Breast epithelium (tissue), 4 donors: ENCODE measurements around the gene PRKN. TPM values are rescaled to one million over a fixed set of nuclear protein-coding genes. Genes with fewer than 3 reads are reported as not detected.

Experiments
- DNase-seq, 2 donors: peaks; one replicate each; pipeline ENCODE4 v3.0.0-alpha.2; 2019; ENCODE audit warnings: low spot score in 2 of 2
- H3K27ac ChIP-seq, 2 donors: fragments of 200-600 bp; sonication (generic) in 1 of 2; one replicate each; pipeline ENCODE4 v1.5.1; 2016 to 2019; ENCODE audit warnings: mild to moderate bottlenecking in 1 of 2
- H3K27me3 ChIP-seq, 2 donors: fragments of 200-600 bp; sonication (generic) in 1 of 2; one replicate each; pipeline versions ENCODE4 v1.5.1 to v1.6.0; 2017 to 2019; ENCODE audit warnings: control low read depth in 1 of 2, mild to moderate bottlenecking in 1 of 2
- H3K36me3 ChIP-seq: fragments of 200-600 bp; one replicate; pipeline ENCODE4 v1.5.1; 2019
- H3K4me1 ChIP-seq, 2 donors: fragments of 200-600 bp; sonication (generic); one replicate each; pipeline ENCODE4 v1.5.1; 2016 to 2019; ENCODE audit warnings: control low read depth in 1 of 2
- H3K4me3 ChIP-seq, 3 donors: fragments of 200-600 bp; sonication (generic); 1 replicate in 2 of 3; 2 replicates in 1 of 3; pipeline ENCODE4 v1.5.1; 2016 to 2019; ENCODE audit warnings: mild to moderate bottlenecking in 3 of 3, moderate library complexity in 2 of 3
- H3K9me3 ChIP-seq, 2 donors: fragments of 200-600 bp; sonication (generic) in 1 of 2; one replicate each; pipeline ENCODE4 v1.5.1; 2016 to 2019; ENCODE audit warnings: control low read depth in 1 of 2
- POLR2A ChIP-seq: fragments of 450-650 bp; IDR thresholded peaks from one replicate; pipeline ENCODE4 v1.6.1; 2016; ENCODE audit warnings: antibody characterized with exemption, mild to moderate bottlenecking, moderate library complexity
- POLR2AphosphoS5 ChIP-seq, 3 donors: sonication (generic); formaldehyde crosslinking; IDR thresholded peaks; one replicate each; pipeline ENCODE4 v1.6.1; 2017; ENCODE audit warnings: antibody characterized with exemption in 3 of 3
- intact Hi-C: fragments of 100-400 bp; cut with DNase I; formaldehyde crosslinking; loops from one replicate; pipeline ENCODE4 v1.15.1; 2023; ENCODE audit warnings: low total_unique reads
- total RNA-seq, 3 donors: library from RNA; depleted of rRNA; stranded (reverse); fragments of >200 nt; gene quantifications; one replicate each; pipeline ENCODE4 v1.1.0, GENCODE V29; 2016
- TF ChIP-seq, protein P1 (sequence below), 3 donors: fragments of 450-650 bp; IDR thresholded peaks; one replicate each; pipeline ENCODE4 v1.5.1; 2016 to 2017; ENCODE audit warnings: antibody characterized with exemption in 3 of 3, mild to moderate bottlenecking in 3 of 3, moderate library complexity in 3 of 3

Gene PRKN
- total RNA-seq, 3 donors from 2014 or later: 7.2 to 19.0 (median 11.2) TPM

DNA sequence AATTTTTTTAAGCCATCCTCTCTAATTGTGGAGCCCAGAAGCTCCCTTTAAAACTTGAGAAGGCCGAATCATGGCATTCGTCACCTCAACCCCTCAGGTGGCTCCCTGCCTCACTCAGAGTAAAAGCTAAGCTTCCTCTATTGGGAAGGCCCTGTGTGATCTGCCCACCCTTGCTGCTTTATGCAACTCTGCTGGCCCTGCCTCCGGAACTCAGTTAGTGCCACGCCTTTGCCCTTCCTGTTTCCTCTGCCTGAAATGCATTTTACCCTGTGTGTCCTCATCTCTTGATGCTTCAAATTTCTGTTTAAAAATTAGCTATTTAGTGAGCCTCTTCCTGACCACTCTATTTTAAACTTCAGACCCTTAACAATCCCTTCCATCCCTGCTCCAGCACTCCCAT lies 5.9 kb upstream of the PRKN start:
- Histone ChIP-seq H3K4me1 (no peaks in the 10 kb centered on the region), H3K27me3 (no peaks in the 10 kb centered on the region), H3K27ac (no peak overlapping the region), H3K36me3 (no peaks in the 10 kb centered on the region), H3K4me3 (no peak overlapping the region), H3K9me3 (peaks cover 0 to 9% of the 10 kb centered on the region in 2 donors)
- no peak for DNase-seq
- TF ChIP-seq, protein P1, sequence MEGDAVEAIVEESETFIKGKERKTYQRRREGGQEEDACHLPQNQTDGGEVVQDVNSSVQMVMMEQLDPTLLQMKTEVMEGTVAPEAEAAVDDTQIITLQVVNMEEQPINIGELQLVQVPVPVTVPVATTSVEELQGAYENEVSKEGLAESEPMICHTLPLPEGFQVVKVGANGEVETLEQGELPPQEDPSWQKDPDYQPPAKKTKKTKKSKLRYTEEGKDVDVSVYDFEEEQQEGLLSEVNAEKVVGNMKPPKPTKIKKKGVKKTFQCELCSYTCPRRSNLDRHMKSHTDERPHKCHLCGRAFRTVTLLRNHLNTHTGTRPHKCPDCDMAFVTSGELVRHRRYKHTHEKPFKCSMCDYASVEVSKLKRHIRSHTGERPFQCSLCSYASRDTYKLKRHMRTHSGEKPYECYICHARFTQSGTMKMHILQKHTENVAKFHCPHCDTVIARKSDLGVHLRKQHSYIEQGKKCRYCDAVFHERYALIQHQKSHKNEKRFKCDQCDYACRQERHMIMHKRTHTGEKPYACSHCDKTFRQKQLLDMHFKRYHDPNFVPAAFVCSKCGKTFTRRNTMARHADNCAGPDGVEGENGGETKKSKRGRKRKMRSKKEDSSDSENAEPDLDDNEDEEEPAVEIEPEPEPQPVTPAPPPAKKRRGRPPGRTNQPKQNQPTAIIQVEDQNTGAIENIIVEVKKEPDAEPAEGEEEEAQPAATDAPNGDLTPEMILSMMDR (IDR thresholded peaks at IDR 0.05): no peak
- TF ChIP-seq POLR2AphosphoS5 (IDR thresholded peaks at IDR 0.05) (no peak), POLR2A (no peak)
- intact Hi-C loops: no loop called here

DNA sequence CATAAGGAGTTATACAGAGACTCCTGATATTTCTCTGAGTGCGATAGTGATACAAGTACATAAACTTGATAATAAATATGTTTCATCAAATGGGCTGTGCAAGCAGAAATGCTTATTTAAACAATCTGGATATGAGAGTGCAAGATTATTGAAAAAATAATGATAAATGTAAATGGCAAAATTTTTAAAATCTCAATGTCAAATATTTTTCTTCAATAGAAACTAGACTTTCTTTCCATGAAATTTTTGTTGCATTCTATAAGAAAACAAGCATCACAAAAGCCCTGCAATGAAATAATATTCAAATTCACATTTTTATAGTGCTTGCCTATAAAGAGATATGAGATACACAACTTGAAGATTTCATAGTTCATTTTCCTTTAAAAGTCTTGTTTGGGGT lies 2.9 kb upstream of the PRKN start:
- no peaks in the 10 kb centered on the region for H3K4me1 ChIP-seq
- H3K27ac ChIP-seq: no peak overlapping the region
- H3K9me3 ChIP-seq: peaks cover 0 to 9% of the 10 kb centered on the region in 2 donors
- H3K36me3 ChIP-seq: no peaks in the 10 kb centered on the region
- TF ChIP-seq, protein P1 (IDR thresholded peaks at IDR 0.05): no peak
- TF ChIP-seq POLR2A (no peak), POLR2AphosphoS5 (IDR thresholded peaks at IDR 0.05) (no peak)
- no peak overlapping the region for H3K4me3 ChIP-seq
- no peaks in the 10 kb centered on the region for H3K27me3 ChIP-seq
- DNase-seq: no peak
- intact Hi-C loops: no loop called here

DNA sequence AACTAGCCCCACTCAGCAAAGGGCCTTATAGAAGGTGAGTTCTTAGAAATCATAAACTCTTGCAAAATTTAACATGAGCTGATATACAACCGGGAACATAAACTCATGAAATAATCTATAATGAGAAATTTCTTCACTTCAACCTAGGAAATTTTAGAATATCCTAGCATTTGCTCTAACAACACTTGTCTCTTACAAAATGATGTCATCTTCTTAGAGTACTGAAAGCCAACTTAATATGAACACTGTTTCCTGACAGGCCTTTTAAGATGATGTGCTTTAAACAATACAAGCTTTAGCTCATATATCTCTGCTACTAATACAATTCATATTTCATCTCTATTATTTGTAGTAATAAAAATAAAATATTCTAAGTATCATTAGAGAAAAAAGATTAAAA lies 1.1 kb upstream of the PRKN start:
- peak overlapping the region in 1 of 3 donors; percentile 94 for H3K4me3 ChIP-seq
- intact Hi-C loops: no loop called here
- no peaks in the 10 kb centered on the region for H3K4me1 ChIP-seq
- no peak for TF ChIP-seq POLR2A
- TF ChIP-seq POLR2AphosphoS5 (IDR thresholded peaks at IDR 0.05): no peak
- TF ChIP-seq, protein P1 (IDR thresholded peaks at IDR 0.05): no peak
- H3K27me3 ChIP-seq: no peaks in the 10 kb centered on the region
- peaks cover 0 to 9% of the 10 kb centered on the region in 2 donors for H3K9me3 ChIP-seq
- DNase-seq: no peak
- peak overlapping the region; percentile 94 for H3K27ac ChIP-seq
- H3K36me3 ChIP-seq: no peaks in the 10 kb centered on the region

DNA sequence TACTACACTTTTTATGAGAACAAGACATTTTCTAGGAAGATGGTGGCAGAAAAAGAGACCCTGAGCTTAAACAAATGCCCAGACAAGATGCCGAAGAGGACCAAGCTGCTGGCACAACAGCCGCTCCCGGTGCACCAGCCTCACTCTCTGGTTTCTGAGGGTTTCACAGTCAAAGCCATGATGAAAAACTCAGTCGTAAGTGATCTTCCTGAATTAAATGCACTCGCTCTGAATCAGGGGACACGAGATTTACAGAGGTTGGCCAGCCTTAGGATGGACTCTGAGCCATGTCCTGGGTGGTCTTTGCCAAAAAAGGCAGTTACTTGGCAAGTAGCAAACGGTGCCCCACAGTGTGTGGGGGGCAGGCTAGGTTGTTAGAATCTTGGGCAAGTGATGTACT lies 631 bp upstream of the PRKN start:
- intact Hi-C loops: no loop called here
- Histone ChIP-seq H3K27ac (peak overlapping the region; percentile 94), H3K9me3 (peaks cover 0 to 9% of the 10 kb centered on the region in 2 donors), H3K27me3 (no peaks in the 10 kb centered on the region), H3K36me3 (no peaks in the 10 kb centered on the region), H3K4me3 (peak overlapping the region; percentile 94), H3K4me1 (no peaks in the 10 kb centered on the region)
- no peak for DNase-seq
- TF ChIP-seq POLR2A: no peak
- TF ChIP-seq, protein P1 (IDR thresholded peaks at IDR 0.05): no peak
- no peak for TF ChIP-seq POLR2AphosphoS5 (IDR thresholded peaks at IDR 0.05)

DNA sequence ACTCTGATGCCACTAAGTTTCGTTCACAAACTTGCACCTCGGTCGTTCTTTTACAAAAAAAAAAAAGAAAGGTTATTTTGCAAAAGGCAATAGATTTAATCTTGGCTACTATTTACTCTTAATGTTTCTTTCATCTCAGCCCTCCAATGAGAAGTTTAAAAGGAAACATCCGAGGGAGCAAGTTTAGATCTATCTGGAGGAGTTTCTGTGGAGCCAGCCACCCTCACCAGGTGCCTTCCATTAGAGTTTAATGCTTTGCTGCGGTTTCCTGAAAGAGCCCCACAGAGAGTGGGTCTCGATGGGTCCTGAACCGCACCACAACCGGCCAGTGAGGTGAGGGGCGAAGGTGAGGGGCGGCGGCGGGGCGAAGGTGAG lies 632 bp downstream of the PRKN start:
- TF ChIP-seq POLR2AphosphoS5 (IDR thresholded peaks at IDR 0.05) (no peak), POLR2A (no peak)
- TF ChIP-seq, protein P1 (IDR thresholded peaks at IDR 0.05): no peak
- no peak for DNase-seq
- no peaks in the 10 kb centered on the region for H3K36me3 ChIP-seq
- H3K9me3 ChIP-seq: peaks cover 0 to 9% of the 10 kb centered on the region in 2 donors
- no peaks in the 10 kb centered on the region for H3K4me1 ChIP-seq
- H3K27me3 ChIP-seq: no peaks in the 10 kb centered on the region
- peak overlapping the region; percentile 94 for H3K4me3 ChIP-seq
- peak overlapping the region; percentile 94 for H3K27ac ChIP-seq
- intact Hi-C loops: no loop called here
